Panc1 (cell line): ENCODE results near the gene TBC1D17. TPM values are rescaled to one million over a fixed set of nuclear protein-coding genes. Genes with fewer than 3 reads are reported as not detected.
A peak's percentile ranks its signal among the peaks of the same experiment; 100 is the strongest.

ENCODE experiments used
- ATAC-seq: fragments of 200-7000 bp; cut with Tn5 transposase; 2 replicates; pipeline ENCODE4 v1.9.1; 2020; ENCODE audit warnings: mild to moderate bottlenecking, moderate library complexity
- BruUV-seq: library from RNA; stranded (reverse); fragments of 400-500 nt; replicated peaks from 2 replicates; lab custom pipeline; 2021; lab: Mats Ljungman, UMichigan
- CTCF ChIA-PET: fragments of 300-600 bp; sonication (Branson Sonifier 250); formaldehyde crosslinking; loops from one replicate; lab custom pipeline; 2022; ENCODE audit warnings: antibody characterized with exemption; lab: Charles Lee
- POLR2A ChIA-PET: fragments of 300-600 bp; sonication (Branson Sonifier 250); formaldehyde crosslinking; loops from one replicate; lab custom pipeline; 2022; ENCODE audit warnings: antibody characterized with exemption; lab: Charles Lee
- DNase-seq: peaks from one replicate; pipeline ENCODE4 v3.0.0-alpha.2; 2010; ENCODE audit warnings: low read depth, low spot score
- H3K27ac ChIP-seq: 2 replicates; pipeline ENCODE4 v1.5.1; 2011; ENCODE audit warnings: mild to moderate bottlenecking, low read length, inconsistent platforms
- H3K27me3 ChIP-seq: fragments of 200-500 bp; sonication (Bioruptor generic); 2 replicates; pipeline ENCODE4 v1.6.0; 2014; ENCODE audit warnings: low read length, inconsistent platforms; ENCODE audit not compliant: control insufficient read depth, insufficient read depth
- H3K36me3 ChIP-seq: fragments of 200-500 bp; sonication (Bioruptor generic); 2 replicates; pipeline ENCODE4 v1.5.1; 2014; ENCODE audit warnings: inconsistent platforms, mild to moderate bottlenecking, low read length, moderate library complexity; ENCODE audit not compliant: control insufficient read depth, insufficient read depth
- H3K4me1 ChIP-seq: 2 replicates; pipeline ENCODE4 v1.5.1; 2011; ENCODE audit warnings: inconsistent platforms, mild to moderate bottlenecking, low read length, moderate library complexity; ENCODE audit not compliant: control insufficient read depth, insufficient read depth
- H3K4me3 ChIP-seq, 2 experiments: 2 replicates each; pipeline ENCODE4 v1.5.1; 2011 to 2012; ENCODE audit warnings: low read depth in 2 of 2, low read length in 2 of 2, mild to moderate bottlenecking in 2 of 2, inconsistent platforms in 1 of 2, moderate library complexity in 1 of 2
- H3K9me3 ChIP-seq: fragments of 200-500 bp; sonication (Bioruptor generic); 2 replicates; pipeline ENCODE4 v1.5.1; 2014; ENCODE audit warnings: low read depth, mild to moderate bottlenecking, inconsistent platforms, low read length, moderate library complexity; ENCODE audit not compliant: control insufficient read depth, insufficient read depth
- POLR2AphosphoS5 ChIP-seq: IDR thresholded peaks from 2 replicates; pipeline ENCODE4 v1.6.1; 2012; ENCODE audit warnings: mild to moderate bottlenecking, low read depth, low read length, moderate library complexity
- SIN3A ChIP-seq: IDR thresholded peaks from 2 replicates; pipeline ENCODE4 v1.6.1; 2012; ENCODE audit warnings: low read depth, mild to moderate bottlenecking, low read length, moderate library complexity, borderline replicate concordance; ENCODE audit not compliant: insufficient read depth
- TCF7L2 ChIP-seq: IDR thresholded peaks from 2 replicates; pipeline ENCODE4 v1.6.1; 2011; ENCODE audit warnings: mild to moderate bottlenecking, low read depth, low read length, inconsistent platforms
- in situ Hi-C: cut with HindIII; loops from 2 replicates; pipeline ENCODE4 v1.10.0; 2016; ENCODE audit warnings: low sequenced_read_pairs, low pct_unique_long_range_greater_than_20kb
- intact Hi-C: fragments of 100-400 bp; cut with micrococcal nuclease; formaldehyde crosslinking; loops from one replicate; pipeline ENCODE4 v1.10.0; 2022; ENCODE audit not compliant: unreplicated experiment
- total RNA-seq: library from RNA; stranded (reverse); gene quantifications from one replicate; pipeline ENCODE4 v1.2.1, GENCODE V29; 2021; ENCODE audit not compliant: unreplicated experiment
- TF ChIP-seq, protein P1 (sequence below), 2 experiments: IDR thresholded peaks; 2 replicates each; pipeline ENCODE4 v1.6.1; 2011 to 2012; ENCODE audit warnings: low read depth in 2 of 2, control low read depth in 1 of 2, low read length in 1 of 2, mild to moderate bottlenecking in 1 of 2, moderate library complexity in 1 of 2; ENCODE audit not compliant: insufficient read depth in 1 of 2
- TF ChIP-seq, protein P2 (sequence below): fragments of 450-650 bp; IDR thresholded peaks from 2 replicates; pipeline ENCODE4 v1.5.1; 2017; ENCODE audit warnings: mild to moderate bottlenecking

The TBC1D17 gene
- total RNA-seq, 1 experiment from 2014 or later: 43.2 TPM

GRCh38 chr19:49873129-49873521 lies 4.4 kb upstream of the TBC1D17 start:
- TF ChIP-seq, protein P1, sequence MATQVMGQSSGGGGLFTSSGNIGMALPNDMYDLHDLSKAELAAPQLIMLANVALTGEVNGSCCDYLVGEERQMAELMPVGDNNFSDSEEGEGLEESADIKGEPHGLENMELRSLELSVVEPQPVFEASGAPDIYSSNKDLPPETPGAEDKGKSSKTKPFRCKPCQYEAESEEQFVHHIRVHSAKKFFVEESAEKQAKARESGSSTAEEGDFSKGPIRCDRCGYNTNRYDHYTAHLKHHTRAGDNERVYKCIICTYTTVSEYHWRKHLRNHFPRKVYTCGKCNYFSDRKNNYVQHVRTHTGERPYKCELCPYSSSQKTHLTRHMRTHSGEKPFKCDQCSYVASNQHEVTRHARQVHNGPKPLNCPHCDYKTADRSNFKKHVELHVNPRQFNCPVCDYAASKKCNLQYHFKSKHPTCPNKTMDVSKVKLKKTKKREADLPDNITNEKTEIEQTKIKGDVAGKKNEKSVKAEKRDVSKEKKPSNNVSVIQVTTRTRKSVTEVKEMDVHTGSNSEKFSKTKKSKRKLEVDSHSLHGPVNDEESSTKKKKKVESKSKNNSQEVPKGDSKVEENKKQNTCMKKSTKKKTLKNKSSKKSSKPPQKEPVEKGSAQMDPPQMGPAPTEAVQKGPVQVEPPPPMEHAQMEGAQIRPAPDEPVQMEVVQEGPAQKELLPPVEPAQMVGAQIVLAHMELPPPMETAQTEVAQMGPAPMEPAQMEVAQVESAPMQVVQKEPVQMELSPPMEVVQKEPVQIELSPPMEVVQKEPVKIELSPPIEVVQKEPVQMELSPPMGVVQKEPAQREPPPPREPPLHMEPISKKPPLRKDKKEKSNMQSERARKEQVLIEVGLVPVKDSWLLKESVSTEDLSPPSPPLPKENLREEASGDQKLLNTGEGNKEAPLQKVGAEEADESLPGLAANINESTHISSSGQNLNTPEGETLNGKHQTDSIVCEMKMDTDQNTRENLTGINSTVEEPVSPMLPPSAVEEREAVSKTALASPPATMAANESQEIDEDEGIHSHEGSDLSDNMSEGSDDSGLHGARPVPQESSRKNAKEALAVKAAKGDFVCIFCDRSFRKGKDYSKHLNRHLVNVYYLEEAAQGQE (IDR thresholded peaks at IDR 0.05; ENCODE audit: insufficient read depth in 1 of 2, low read depth in 2 of 2, low read length in 1 of 2): no peak
- TF ChIP-seq TCF7L2 (no peak), POLR2AphosphoS5 (no peak), SIN3A (no peak)
- TF ChIP-seq, protein P2, sequence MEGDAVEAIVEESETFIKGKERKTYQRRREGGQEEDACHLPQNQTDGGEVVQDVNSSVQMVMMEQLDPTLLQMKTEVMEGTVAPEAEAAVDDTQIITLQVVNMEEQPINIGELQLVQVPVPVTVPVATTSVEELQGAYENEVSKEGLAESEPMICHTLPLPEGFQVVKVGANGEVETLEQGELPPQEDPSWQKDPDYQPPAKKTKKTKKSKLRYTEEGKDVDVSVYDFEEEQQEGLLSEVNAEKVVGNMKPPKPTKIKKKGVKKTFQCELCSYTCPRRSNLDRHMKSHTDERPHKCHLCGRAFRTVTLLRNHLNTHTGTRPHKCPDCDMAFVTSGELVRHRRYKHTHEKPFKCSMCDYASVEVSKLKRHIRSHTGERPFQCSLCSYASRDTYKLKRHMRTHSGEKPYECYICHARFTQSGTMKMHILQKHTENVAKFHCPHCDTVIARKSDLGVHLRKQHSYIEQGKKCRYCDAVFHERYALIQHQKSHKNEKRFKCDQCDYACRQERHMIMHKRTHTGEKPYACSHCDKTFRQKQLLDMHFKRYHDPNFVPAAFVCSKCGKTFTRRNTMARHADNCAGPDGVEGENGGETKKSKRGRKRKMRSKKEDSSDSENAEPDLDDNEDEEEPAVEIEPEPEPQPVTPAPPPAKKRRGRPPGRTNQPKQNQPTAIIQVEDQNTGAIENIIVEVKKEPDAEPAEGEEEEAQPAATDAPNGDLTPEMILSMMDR: no peak
- H3K27me3 ChIP-seq: no peaks in the 10 kb centered on the region
- ATAC-seq: no peak
- in situ Hi-C loops: no loop called here
- ChIA-PET POLR2A (no interaction called here), CTCF (no interaction called here)
- H3K4me1 ChIP-seq: peaks cover 25% of the 10 kb centered on the region
- H3K27ac ChIP-seq: no peak overlapping the region
- no TSS peak for BruUV-seq
- no peaks in the 10 kb centered on the region for H3K9me3 ChIP-seq
- intact Hi-C loops: no loop called here
- DNase-seq: no peak
- H3K4me3 ChIP-seq: no peak overlapping the region
- peaks cover 5% of the 10 kb centered on the region; the same call in 1 of the 2 replicates for H3K36me3 ChIP-seq

DNA sequence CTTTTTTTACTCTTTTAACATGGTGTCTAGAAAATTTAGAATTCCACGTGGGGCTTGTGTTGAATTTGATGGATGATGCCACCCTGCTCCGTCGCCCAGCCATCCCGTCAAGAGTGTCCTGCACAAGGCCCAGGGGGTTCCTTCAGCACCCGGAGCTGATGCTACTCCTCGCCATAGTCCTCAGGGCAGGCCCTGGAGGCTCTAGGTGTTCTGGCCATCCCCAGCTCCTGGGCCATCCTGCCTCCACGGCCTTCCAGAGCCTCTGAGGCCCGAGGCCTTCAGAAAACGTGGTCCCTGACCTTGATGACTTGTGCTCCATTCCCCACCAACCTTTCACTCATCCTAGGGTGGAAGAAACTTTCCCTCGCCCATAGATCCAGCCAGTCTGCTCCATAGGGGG lies 3.7 kb upstream of the TBC1D17 start:
- BruUV-seq: no TSS peak
- H3K4me3 ChIP-seq: no peak overlapping the region
- ChIA-PET POLR2A (no interaction called here), CTCF (no interaction called here)
- peak overlapping the region; percentile 98 for H3K27ac ChIP-seq
- TF ChIP-seq, protein P1 (IDR thresholded peaks at IDR 0.05; ENCODE audit: insufficient read depth in 1 of 2, low read depth in 2 of 2, low read length in 1 of 2): no peak
- no peak for TF ChIP-seq SIN3A
- TF ChIP-seq, protein P2: no peak
- no peak for TF ChIP-seq POLR2AphosphoS5
- no peak for TF ChIP-seq TCF7L2
- no peaks in the 10 kb centered on the region for H3K9me3 ChIP-seq
- H3K36me3 ChIP-seq: peaks cover 5% of the 10 kb centered on the region; the same call in 1 of the 2 replicates
- in situ Hi-C loops: no loop called here
- H3K27me3 ChIP-seq: no peaks in the 10 kb centered on the region
- intact Hi-C loops: no loop called here
- peaks cover 29% of the 10 kb centered on the region for H3K4me1 ChIP-seq
- ATAC-seq: no peak
- no peak for DNase-seq
